ENCODE results near the gene CDK2. TPM values are rescaled to one million over a fixed set of nuclear protein-coding genes. Genes with fewer than 3 reads are reported as not detected.

CDK2 gene
- total and polyA plus RNA-seq, 9 of the 15 experiments (the other 6 are each of a cell fraction or from before 2014, with no cell fraction given) = 17.4 to 213 (median 109) TPM

- 90% methylated on average over 7 of the region's 7 CpGs for WGBS (ENCODE audit: insufficient coverage, low coverage, missing lambda C conversion rate)
- in situ Hi-C loops (cut with MboI) (no loop called here), intact Hi-C loops (cut with micrococcal nuclease) (loop anchor here (5.0 kb wide), 1 partner anchor 43 kb away; the partner anchor contains the start of gene PYM1)
- no peaks in the 10 kb centered on the region for H3K9me1 ChIP-seq (ENCODE audit: control insufficient read depth, insufficient read depth, low read length)
- ATAC-seq = no peak
- BruUV-seq (replicated peaks) = no TSS peak
- H3K27me3 ChIP-seq (ENCODE audit: control insufficient read depth in 2 of 2, insufficient read depth in 2 of 2, low read length in 2 of 2) = no peaks in the 10 kb centered on the region
- no peak for FAIRE-seq
- H3K4me2 ChIP-seq (ENCODE audit: insufficient read depth, low read length) = no peak overlapping the region
- POLR2A ChIA-PET = interaction anchor here (0.6 to 0.9 kb wide), 2 partner anchors 10 to 45 kb away, joined by 3 read pairs; no protein-coding TSS in a partner anchor
- no peak overlapping the region for H2AFZ ChIP-seq (ENCODE audit: low read depth, low read length)
- H3K79me2 ChIP-seq (ENCODE audit: control insufficient read depth, insufficient read depth, low read length) = peaks cover 47% of the 10 kb centered on the region
- H3K9ac ChIP-seq (ENCODE audit: insufficient read depth in 1 of 2, low read depth in 2 of 2, low read length in 2 of 2) = no peak overlapping the region
- DNase-seq (ENCODE audit: extremely low read depth in 1 of 4, low spot score in 3 of 4) = no peak
- peaks cover 16 to 27% of the 10 kb centered on the region in 2 experiments for H3K4me1 ChIP-seq (replicated peaks in 1 of 2; ENCODE audit: control insufficient read depth in 2 of 2, insufficient read depth in 2 of 2, low read length in 2 of 2)
- peaks cover 51% of the 10 kb centered on the region for H3K36me3 ChIP-seq (ENCODE audit: control insufficient read depth, insufficient read depth, low read length)
- H3K9me3 ChIP-seq (replicated peaks; ENCODE audit: control insufficient read depth, insufficient read depth, low read depth, low read length) = no peaks in the 10 kb centered on the region
- H3K27ac ChIP-seq (ENCODE audit: extremely low read depth, low read depth, low read length) = no peak overlapping the region
- H4K20me1 ChIP-seq (replicated peaks; ENCODE audit: control insufficient read depth, insufficient read depth, low read length) = no peaks in the 10 kb centered on the region
- CTCF ChIA-PET (ENCODE audit: low intra/inter-chr PET ratio) = no interaction called here
- H3K4me3 ChIP-seq = no peak overlapping the region
- no peak for TF ChIP-seq MLX (CRISPR knock-in tag; conservative IDR thresholded peaks at IDR 0.05)
- TF ChIP-seq ZZZ3 (IDR thresholded peaks at IDR 0.05) = no peak
- TF ChIP-seq SRSF1 (IDR thresholded peaks at IDR 0.05; ENCODE audit: low read depth, low read length) = no peak
- TF ChIP-seq ZNF318 (IDR thresholded peaks at IDR 0.05; ENCODE audit: borderline replicate concordance in 1 of 2, low read depth in 1 of 2) = no peak
- TF ChIP-seq ARID3B (CRISPR knock-in tag; IDR thresholded peaks at IDR 0.05; ENCODE audit: borderline replicate concordance) = no peak
- no peak for TF ChIP-seq TCF3 (CRISPR knock-in tag; IDR thresholded peaks at IDR 0.05)
- no peak for TF ChIP-seq ZFPM2 (CRISPR knock-in tag; IDR thresholded peaks at IDR 0.05)
- no peak for TF ChIP-seq CTCF (IDR thresholded peaks at IDR 0.05 in 2 of 3, conservative IDR thresholded peaks at IDR 0.05 in 1 of 3; ENCODE audit: insufficient read depth in 2 of 3, low read depth in 1 of 3, low read length in 3 of 3)
These were observed 4.1 kb downstream of the CDK2 start for GRCh38 chr12:55970775-55971174.
